ENCODE results near the gene OLR1. TPM values are rescaled to one million over a fixed set of nuclear protein-coding genes. Genes with fewer than 3 reads are reported as not detected.

OLR1 gene
- total RNA-seq, 1 donor from 2014 or later, result not detected

- FAIRE-seq (no peak), DNase-seq (ENCODE audit: low read depth) (peak; percentile 38)
- Histone ChIP-seq H3K36me3 (ENCODE audit: control insufficient read depth, insufficient read depth, low read length) (no peaks in the 10 kb centered on the region), H3K4me3 (ENCODE audit: low read depth, low read length) (peak overlapping the region; percentile 38), H3K27me3 (ENCODE audit: control insufficient read depth, insufficient read depth, low read length) (no peaks in the 10 kb centered on the region)
- TF ChIP-seq CTCF (IDR thresholded peaks at IDR 0.05; ENCODE audit: insufficient read depth, low read length, severe bottlenecking), result peak; percentile 70
Measured at GRCh38 chr12:10153271-10154144, 18.4 kb downstream of the OLR1 start.

- DNase-seq (ENCODE audit: low read depth) (no peak), FAIRE-seq (no peak)
- no peaks in the 10 kb centered on the region for H3K36me3 ChIP-seq (ENCODE audit: control insufficient read depth, insufficient read depth, low read length)
- TF ChIP-seq CTCF (IDR thresholded peaks at IDR 0.05; ENCODE audit: insufficient read depth, low read length, severe bottlenecking), result no peak
- H3K27me3 ChIP-seq (ENCODE audit: control insufficient read depth, insufficient read depth, low read length), result no peaks in the 10 kb centered on the region
- no peak overlapping the region for H3K4me3 ChIP-seq (ENCODE audit: low read depth, low read length)
Measured at GRCh38 chr12:10151621-10152020, 20.3 kb downstream of the OLR1 start.

- DNase-seq (ENCODE audit: low read depth), result no peak
- no peak for TF ChIP-seq CTCF (IDR thresholded peaks at IDR 0.05; ENCODE audit: insufficient read depth, low read length, severe bottlenecking)
- no peak for FAIRE-seq
- Histone ChIP-seq H3K36me3 (ENCODE audit: control insufficient read depth, insufficient read depth, low read length) (no peaks in the 10 kb centered on the region), H3K4me3 (ENCODE audit: low read depth, low read length) (no peak overlapping the region), H3K27me3 (ENCODE audit: control insufficient read depth, insufficient read depth, low read length) (no peaks in the 10 kb centered on the region)
Measured at GRCh38 chr12:10147714-10148403, 24.1 kb downstream of the OLR1 start.

GRCh38 chr12:10142976-10143589 is 28.8 kb downstream of the OLR1 start:
- FAIRE-seq (no peak), DNase-seq (ENCODE audit: low read depth) (peak; percentile 35)
- TF ChIP-seq CTCF (IDR thresholded peaks at IDR 0.05; ENCODE audit: insufficient read depth, low read length, severe bottlenecking), result no peak
- no peaks in the 10 kb centered on the region for H3K36me3 ChIP-seq (ENCODE audit: control insufficient read depth, insufficient read depth, low read length)
- H3K4me3 ChIP-seq (ENCODE audit: low read depth, low read length), result no peak overlapping the region
- no peaks in the 10 kb centered on the region for H3K27me3 ChIP-seq (ENCODE audit: control insufficient read depth, insufficient read depth, low read length)

GRCh38 chr12:10140001-10140400 is 31.9 kb downstream of the OLR1 start:
- no peak for FAIRE-seq
- peak; percentile 46 for TF ChIP-seq CTCF (IDR thresholded peaks at IDR 0.05; ENCODE audit: insufficient read depth, low read length, severe bottlenecking)

More at GRCh38 chr12:10140001-10140400, 31.9 kb downstream of the OLR1 start:
- Histone ChIP-seq H3K36me3 (ENCODE audit: control insufficient read depth, insufficient read depth, low read length) (no peaks in the 10 kb centered on the region), H3K27me3 (ENCODE audit: control insufficient read depth, insufficient read depth, low read length) (no peaks in the 10 kb centered on the region), H3K4me3 (ENCODE audit: low read depth, low read length) (no peak overlapping the region)
- DNase-seq (ENCODE audit: low read depth), result peak; percentile 61
